Right lobe of liver (tissue), 6 donors: Measurements from ENCODE around the gene PSMD1. TPM values are rescaled to one million over a fixed set of nuclear protein-coding genes. Genes with fewer than 3 reads are reported as not detected.
"Not testable (repeated sequence)": the region's sequence is repeated elsewhere in the genome, so short reads cannot be mapped to it uniquely, and the experiment has no call there.

Experiments
- ATAC-seq, 4 donors: fragments of 200-7000 bp; cut with Tn5 transposase; one replicate each; pipeline ENCODE4 v1.9.1; 2020; ENCODE audit warnings: mild to moderate bottlenecking in 4 of 4, moderate library complexity in 4 of 4
- DNase-seq, 3 donors: peaks; one replicate each; pipeline ENCODE4 v3.0.0-alpha.2; 2020
- H3K27ac ChIP-seq, 3 donors: fragments of 200-600 bp; one replicate each; pipeline ENCODE4 v1.8.0; 2022
- H3K27me3 ChIP-seq, 2 donors: fragments of 200-600 bp; one replicate each; pipeline ENCODE4 v1.8.0; 2022
- H3K36me3 ChIP-seq, 4 donors: fragments of 200-600 bp; sonication (generic) in 1 of 4; one replicate each; pipeline versions ENCODE4 v1.5.1 to v1.8.0; 2017 to 2022; ENCODE audit warnings: control low read depth in 1 of 4
- H3K4me1 ChIP-seq, 4 donors: fragments of 200-600 bp; sonication (generic) in 1 of 4; one replicate each; pipeline versions ENCODE4 v1.5.1 to v1.8.0; 2017 to 2022; ENCODE audit warnings: control low read depth in 1 of 4
- H3K4me3 ChIP-seq, 3 donors: fragments of 200-600 bp; one replicate each; pipeline ENCODE4 v1.8.0; 2022
- H3K9me3 ChIP-seq, 4 donors: fragments of 200-600 bp; sonication (generic) in 1 of 4; one replicate each; pipeline versions ENCODE4 v1.5.1 to v1.8.0; 2017 to 2022; ENCODE audit warnings: control low read depth in 1 of 4
- CTCF ChIP-seq, 4 donors: fragments of 200-600 bp in 3 of 4; fragments of 450-650 bp in 1 of 4; IDR thresholded peaks; one replicate each; pipeline versions ENCODE4 v1.5.1 to v1.8.0; 2016 to 2022; ENCODE audit warnings: antibody characterized with exemption in 4 of 4, mild to moderate bottlenecking in 2 of 4
- POLR2A ChIP-seq: fragments of 450-650 bp; IDR thresholded peaks from one replicate; pipeline ENCODE4 v1.6.1; 2017; ENCODE audit warnings: antibody characterized with exemption, mild to moderate bottlenecking
- WGBS: methylation state at CpG from one replicate; pipeline ENCODE4 v1.1.6; 2018; ENCODE audit warnings: low coverage, low lambda C conversion rate; ENCODE audit not compliant: insufficient coverage; ENCODE audit errors: missing lambda C conversion rate; 5-methylcytosine and 5-hydroxymethylcytosine counted together
- intact Hi-C, 2 donors: fragments of 100-400 bp; cut with DNase I; formaldehyde crosslinking; loops; one replicate each; pipeline versions ENCODE4 v1.11.2 to v1.14.1; 2022
- total RNA-seq, 6 experiments: library from RNA; depleted of rRNA in 2 of 6; stranded (reverse); fragments of >200 nt in 2 of 6; fragmentation: NEBNext Ultra II Directional in 3 of 6; extraction: Animal tissue kit (Norgen Biotek cat#: 25700) in 3 of 6; gene quantifications; one replicate each; pipeline versions ENCODE4 v1.1.0 to v1.2.4, GENCODE V29; 2016 to 2023
- donor health status: DM: no; HTN: yes; CAD: no.
- donor health status: DM: no; HTN: no; CAD: no.
- donor health status: DM: no; HTN: no; CAD: no.
- donor health status: DM: no; HTN: yes; CAD: no.
- donor health status: DM: no; HTN: yes; CAD: no.

PSMD1 gene
- total RNA-seq, 6 experiments from 2014 or later, result 46.4 to 62.3 (median 55.5) TPM

- ATAC-seq, result no peak
- H3K27ac ChIP-seq, result no peak overlapping the region
- H3K27me3 ChIP-seq, result no peaks in the 10 kb centered on the region
- intact Hi-C loops, result no loop called here
- H3K4me3 ChIP-seq, result no peak overlapping the region
- 88% methylated on average over 1 of the region's 1 CpG for WGBS
- H3K9me3 ChIP-seq, result no peaks in the 10 kb centered on the region
- TF ChIP-seq CTCF (IDR thresholded peaks at IDR 0.05) (no peak), POLR2A (no peak)
- H3K36me3 ChIP-seq, result peaks cover 0 to 58% (median 28%) of the 10 kb centered on the region in 4 donors
- no peak for DNase-seq
- peaks cover 0 to 27% (median 6%) of the 10 kb centered on the region in 4 donors for H3K4me1 ChIP-seq
Measured at GRCh38 chr2:231063347-231063746, 6.7 kb downstream of the PSMD1 start.

GRCh38 chr2:231065966-231066365 lies 9.3 kb downstream of the PSMD1 start:
- DNase-seq (no peak), ATAC-seq (peak in 1 of 4 donors; percentile 18)
- H3K27ac ChIP-seq, result no peak overlapping the region
- H3K27me3 ChIP-seq, result no peaks in the 10 kb centered on the region
- intact Hi-C loops, result no loop called here
- H3K9me3 ChIP-seq, result no peaks in the 10 kb centered on the region
- no peak for TF ChIP-seq CTCF (IDR thresholded peaks at IDR 0.05)
- no peak for TF ChIP-seq POLR2A
- WGBS, result 50% methylated on average over 1 of the region's 1 CpG
- H3K4me3 ChIP-seq, result no peak overlapping the region
- peaks cover 0 to 85% (median 34%) of the 10 kb centered on the region in 4 donors for H3K36me3 ChIP-seq
- peaks cover 0 to 5% (median 0%) of the 10 kb centered on the region in 4 donors for H3K4me1 ChIP-seq

GRCh38 chr2:231067531-231067930 lies 10.9 kb downstream of the PSMD1 start:
- H3K27ac ChIP-seq, H3K4me1 ChIP-seq, ATAC-seq, H3K9me3 ChIP-seq, H3K4me3 ChIP-seq, DNase-seq, intact Hi-C loops, H3K27me3 ChIP-seq: not testable (repeated sequence)
- WGBS, result 84% methylated on average over 3 of the region's 8 CpGs
- H3K36me3 ChIP-seq, result peaks cover 0 to 94% (median 35%) of the 10 kb centered on the region in 4 donors

- peaks cover 0 to 95% (median 30%) of the 10 kb centered on the region in 4 donors for H3K36me3 ChIP-seq
- H3K4me3 ChIP-seq, result no peak overlapping the region
- intact Hi-C loops, result no loop called here
- H3K27me3 ChIP-seq, result no peaks in the 10 kb centered on the region
- DNase-seq, result no peak
- H3K9me3 ChIP-seq, result no peaks in the 10 kb centered on the region
- no peaks in the 10 kb centered on the region for H3K4me1 ChIP-seq
- WGBS, result 70% methylated on average over 5 of the region's 5 CpGs
- peak in 3 of 4 donors; percentile 66 to 98 (median 77) for ATAC-seq
- no peak overlapping the region for H3K27ac ChIP-seq
- TF ChIP-seq POLR2A (no peak), CTCF (IDR thresholded peaks at IDR 0.05) (no peak)
Measured at GRCh38 chr2:231068525-231069222, 12.0 kb downstream of the PSMD1 start.

GRCh38 chr2:231069379-231070054 lies 12.8 kb downstream of the PSMD1 start:
- Histone ChIP-seq H3K4me3 (no peak overlapping the region), H3K36me3 (peaks cover 0 to 88% (median 25%) of the 10 kb centered on the region in 4 donors), H3K4me1 (no peaks in the 10 kb centered on the region), H3K27ac (no peak overlapping the region), H3K9me3 (no peaks in the 10 kb centered on the region), H3K27me3 (no peaks in the 10 kb centered on the region)
- TF ChIP-seq POLR2A (no peak), CTCF (IDR thresholded peaks at IDR 0.05) (no peak)
- intact Hi-C loops, result no loop called here
- ATAC-seq (no peak), DNase-seq (no peak)
- 73% methylated on average over 1 of the region's 1 CpG for WGBS
